Glomerular endothelial cell (primary cell): ENCODE results near the gene AMPD3. TPM values are rescaled to one million over a fixed set of nuclear protein-coding genes. Genes with fewer than 3 reads are reported as not detected.

ENCODE experiments used
- DNase-seq: peaks from one replicate; pipeline ENCODE4 v3.0.0-alpha.2; 2011; ENCODE audit warnings: low read depth, low spot score; ENCODE audit errors: extremely low read depth
- total RNA-seq: library from RNA; depleted of rRNA; stranded (reverse); fragments of >200 nt; gene quantifications from 2 replicates; pipeline ENCODE4 v1.2.3, GENCODE V29; 2015

Gene AMPD3
- total RNA-seq, 1 donor from 2014 or later: 5.0 TPM

- DNase-seq: no peak
Measured at GRCh38 chr11:10528121-10528520, 73.1 kb downstream of the AMPD3 start.

GRCh38 chr11:10529279-10529678 is 74.2 kb downstream of the AMPD3 start:
- DNase-seq: no peak

DNA sequence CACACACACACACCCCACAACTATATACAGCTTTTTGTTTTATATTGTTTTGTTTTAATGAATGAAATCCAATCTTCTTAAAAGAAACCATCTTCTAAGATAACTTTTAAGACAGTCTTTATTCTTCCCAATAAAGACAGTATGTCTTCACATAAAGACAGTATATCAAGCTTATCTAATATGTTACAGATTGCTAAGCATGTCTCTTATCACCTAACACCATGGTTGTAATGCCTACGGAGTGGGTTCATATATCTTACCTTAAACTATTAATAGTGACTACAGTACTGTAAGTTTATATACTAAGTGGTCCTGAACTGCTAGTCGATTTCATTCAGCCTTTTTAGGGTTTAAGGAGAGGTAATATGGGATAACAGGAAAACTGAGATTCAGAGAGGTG is 77.5 kb downstream of the AMPD3 start:
- no peak for DNase-seq

DNA sequence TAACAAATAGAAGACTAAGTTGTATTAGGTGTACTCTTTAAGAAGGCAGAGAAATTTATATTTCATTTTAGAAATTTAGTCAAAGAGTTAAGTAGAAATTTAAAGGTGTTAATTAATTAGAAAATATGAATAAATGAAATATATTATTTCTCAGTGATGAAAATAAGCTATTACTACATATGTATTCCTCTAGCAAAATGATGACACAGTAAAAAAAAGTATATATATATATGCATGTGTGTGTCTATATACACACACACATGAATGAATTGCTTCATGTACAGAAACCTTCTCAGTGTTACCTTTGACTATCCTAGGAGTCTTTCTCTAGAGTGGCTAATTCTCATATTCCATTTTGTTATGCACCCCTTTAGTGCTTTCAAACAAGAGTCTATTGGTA is 78.3 kb downstream of the AMPD3 start:
- DNase-seq: no peak

DNA sequence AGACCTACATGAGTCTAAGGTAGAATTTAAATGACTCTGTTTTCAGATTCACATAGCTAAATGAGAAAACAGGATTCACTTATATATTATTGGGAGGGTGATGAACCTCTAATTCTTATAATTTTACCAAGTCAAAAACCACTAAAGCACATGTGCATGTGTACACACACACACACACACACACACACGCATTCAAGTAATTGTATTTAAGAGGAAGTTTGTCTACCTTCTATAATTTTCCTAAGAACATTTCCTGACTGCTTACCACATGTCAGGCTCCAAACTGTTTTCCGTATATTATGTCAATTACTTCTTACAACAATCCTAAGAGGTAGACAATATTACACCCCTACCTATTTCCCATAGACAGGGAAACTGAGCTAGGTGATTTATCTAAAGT is 79.3 kb downstream of the AMPD3 start:
- DNase-seq: no peak

DNA sequence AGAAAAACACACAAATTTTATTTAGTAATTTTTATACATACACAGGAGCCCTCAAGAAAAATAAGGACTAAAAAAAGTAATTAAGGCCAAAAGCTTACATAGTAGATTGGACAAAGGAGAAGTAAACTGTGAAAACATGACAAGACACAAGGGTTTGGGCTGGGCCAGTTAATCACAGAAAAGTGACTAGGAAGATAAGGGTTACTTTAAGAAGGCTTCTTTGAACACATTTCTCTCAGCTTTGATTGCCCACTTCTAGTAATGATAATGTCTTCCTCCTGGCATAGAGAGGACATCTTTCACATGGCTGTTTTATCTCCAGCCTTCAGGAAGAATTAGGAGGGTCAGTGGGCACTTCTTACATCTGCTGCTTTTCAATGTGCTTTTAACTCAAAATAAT is 82.5 kb downstream of the AMPD3 start:
- DNase-seq: no peak

GRCh38 chr11:10538924-10539323 is 83.9 kb downstream of the AMPD3 start:
- no peak for DNase-seq

DNA sequence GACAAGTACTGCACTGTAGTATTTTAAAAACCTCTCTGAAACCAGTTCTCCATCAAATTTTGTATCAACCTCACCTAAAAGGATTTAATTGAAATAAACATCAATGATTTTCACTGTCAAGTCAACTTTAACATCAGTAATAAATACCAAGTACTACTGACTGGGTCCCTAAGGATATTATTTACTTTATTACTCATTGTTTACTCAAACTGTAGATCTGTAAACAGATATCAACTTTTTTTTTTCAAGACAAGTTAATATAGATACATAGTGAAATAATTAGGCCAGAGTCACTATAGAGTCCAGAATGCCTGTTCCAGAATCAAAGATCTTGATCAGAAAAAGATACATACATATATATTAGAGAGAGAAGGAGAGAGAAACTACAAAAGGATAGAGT is 84.3 kb downstream of the AMPD3 start:
- no peak for DNase-seq

DNA sequence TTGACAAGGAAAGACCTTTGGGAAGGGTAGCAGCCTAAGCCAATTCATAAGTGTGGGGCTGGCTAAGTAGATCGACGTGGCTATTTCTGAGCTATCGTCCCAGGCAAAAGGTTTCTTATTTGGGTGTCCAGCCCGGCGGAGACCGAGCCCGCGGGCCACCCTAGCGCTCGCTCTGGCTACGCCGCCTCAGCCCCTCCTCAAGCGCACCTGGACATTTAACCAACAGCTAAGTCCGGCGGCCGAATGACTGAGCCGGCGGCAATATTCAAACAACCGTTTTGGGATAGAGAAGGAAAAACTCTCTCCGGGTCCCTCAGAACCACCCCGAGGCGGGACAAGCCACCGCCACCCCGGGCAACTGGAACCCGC is 85.5 kb downstream of the AMPD3 start:
- no peak for DNase-seq

DNA sequence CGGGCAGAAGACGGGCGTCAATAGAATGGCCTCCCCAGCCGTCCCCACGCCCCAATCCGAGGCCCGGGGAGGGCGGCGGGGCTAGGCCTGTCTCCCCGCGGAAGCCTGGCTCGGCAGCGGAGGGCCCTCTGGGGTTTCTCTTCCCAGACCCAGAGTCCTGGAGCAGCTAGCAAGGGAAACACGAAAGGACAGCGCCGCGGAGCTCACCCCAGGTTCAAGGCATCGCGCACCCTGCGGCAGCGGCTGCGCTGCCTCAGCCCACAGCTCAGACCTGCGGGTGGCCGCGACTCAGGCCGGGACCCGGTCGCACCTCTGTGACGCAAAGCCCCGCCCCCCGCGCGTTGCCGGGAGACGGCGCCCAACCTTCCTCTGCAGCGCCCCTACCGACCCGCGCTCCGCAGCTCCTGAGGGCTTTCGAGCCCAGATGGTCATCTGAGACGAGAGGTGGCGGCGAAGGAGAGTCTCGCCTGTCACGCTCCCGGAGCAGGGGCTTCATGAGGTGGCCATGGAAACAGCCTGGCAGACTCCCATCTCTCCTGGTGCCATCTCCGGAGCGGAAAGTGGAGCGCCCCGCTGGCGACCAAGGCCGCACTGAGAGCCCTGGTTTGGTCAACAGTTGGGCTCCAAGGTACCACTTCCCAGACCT is 86.0 kb downstream of the AMPD3 start, which contains the start of gene RNF141:
Gene RNF141, minus strand, starts transcription at position 273 of the 646 bp plus-strand sequence. CDS start 7,029 bp downstream, outside the sequence.
- no peak for DNase-seq

DNA sequence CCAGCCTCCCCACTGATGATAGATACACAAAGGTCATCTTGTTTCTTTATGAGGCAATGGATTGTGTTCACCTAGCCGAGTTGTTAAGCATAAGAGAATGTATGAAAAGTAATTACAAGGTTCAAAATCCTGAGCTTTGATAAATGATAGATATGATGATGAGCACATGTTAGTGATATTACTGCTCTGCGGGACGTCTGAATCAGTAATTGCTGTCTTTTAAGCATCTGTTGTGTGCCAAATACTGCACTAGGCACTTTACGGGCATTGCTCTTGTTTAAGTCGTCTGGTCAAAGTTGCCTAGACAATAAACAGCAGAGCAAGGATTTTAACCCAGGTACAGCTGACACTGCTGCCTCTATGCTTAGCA is 86.5 kb downstream of the AMPD3 start:
- no peak for DNase-seq

GRCh38 chr11:10542776-10543175 is 87.7 kb downstream of the AMPD3 start:
- no peak for DNase-seq

GRCh38 chr11:10543782-10544181 is 88.7 kb downstream of the AMPD3 start:
- DNase-seq: no peak

DNA sequence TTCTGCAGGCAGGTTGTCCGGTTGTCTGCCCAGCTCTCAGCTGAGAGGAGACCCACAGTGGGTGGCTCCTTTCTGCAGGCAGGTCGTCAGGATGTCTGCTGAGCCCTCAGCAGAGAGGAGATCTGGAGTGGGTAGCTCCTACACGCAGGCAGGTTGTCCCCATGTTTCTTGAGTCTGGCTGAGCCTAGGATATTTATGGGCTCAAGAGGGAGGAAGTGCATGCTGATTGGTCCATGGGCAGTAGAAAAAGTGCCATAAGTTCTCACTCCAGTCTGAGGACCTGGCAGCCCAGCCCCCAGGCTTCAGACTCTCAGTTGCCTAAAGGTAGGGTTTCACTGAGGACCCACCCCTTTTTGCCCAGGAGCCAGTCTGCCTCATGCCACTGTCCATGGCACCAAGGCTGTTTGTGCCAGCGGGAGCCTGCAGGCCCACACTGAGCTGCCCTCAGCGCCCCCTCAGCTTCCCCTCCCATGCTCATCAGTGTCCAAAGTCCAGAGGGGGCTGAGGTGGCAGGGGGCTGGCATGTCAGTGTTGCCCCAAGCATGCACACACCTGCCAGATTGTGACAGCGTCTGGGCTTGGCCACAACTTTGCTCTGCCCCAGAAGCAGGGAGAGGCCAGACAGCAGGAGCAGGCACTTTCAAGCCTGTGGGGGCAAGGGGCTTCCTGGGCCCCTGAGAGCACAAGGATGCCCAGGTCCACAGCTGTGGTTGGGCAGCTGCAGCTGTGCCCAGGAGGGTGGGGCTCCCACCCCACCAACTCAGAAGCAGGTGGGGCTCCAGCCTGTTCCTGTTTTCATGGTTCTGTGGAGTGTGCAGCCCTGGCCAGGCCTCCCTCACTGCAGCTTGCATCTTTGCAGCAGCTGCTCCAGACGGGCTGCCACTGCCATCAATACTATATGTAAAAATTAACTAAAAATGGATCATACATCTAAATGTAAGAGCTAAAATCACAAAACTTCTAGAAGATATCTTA is 89.7 kb downstream of the AMPD3 start:
- DNase-seq: no peak

- no peak for DNase-seq
Measured at GRCh38 chr11:10550503-10551289, 95.6 kb downstream of the AMPD3 start.

GRCh38 chr11:10551290-10551592 is 96.2 kb downstream of the AMPD3 start:
- no peak for DNase-seq

- no peak for DNase-seq
Measured at GRCh38 chr11:10551845-10552352, 96.8 kb downstream of the AMPD3 start.

- no peak for DNase-seq
Measured at GRCh38 chr11:10556590-10556989, 101.5 kb downstream of the AMPD3 start.
